ENCODE measurements around the gene ADORA3.

The ADORA3 gene

GRCh38 chr1:111474106-111474505, 29.3 kb downstream of the ADORA3 start:
- DNase-seq = no peak

- no peak for DNase-seq
Observed at GRCh38 chr1:111471538-111471937, 31.9 kb downstream of the ADORA3 start.

GRCh38 chr1:111471012-111471411, 32.4 kb downstream of the ADORA3 start:
- DNase-seq = no peak

GRCh38 chr1:111470596-111470995, 32.8 kb downstream of the ADORA3 start:
- DNase-seq = no peak

- DNase-seq = no peak
Observed at GRCh38 chr1:111469539-111469938, 33.9 kb downstream of the ADORA3 start.

- DNase-seq = no peak
Observed at GRCh38 chr1:111468717-111469100, 34.7 kb downstream of the ADORA3 start.

- DNase-seq = no peak
Observed at GRCh38 chr1:111467865-111468716, 35.3 kb downstream of the ADORA3 start.

GRCh38 chr1:111466480-111466879, 37.0 kb downstream of the ADORA3 start:
- no peak for DNase-seq

- DNase-seq = no peak
Observed at GRCh38 chr1:111465754-111466153, 37.7 kb downstream of the ADORA3 start.

- DNase-seq = no peak
Observed at GRCh38 chr1:111463029-111463683, 40.3 kb downstream of the ADORA3 start.

GRCh38 chr1:111462370-111463028, 40.9 kb downstream of the ADORA3 start:
- DNase-seq = no peak

- DNase-seq = no peak
Observed at GRCh38 chr1:111461765-111462164, 41.7 kb downstream of the ADORA3 start.

GRCh38 chr1:111455642-111456031, 47.8 kb downstream of the ADORA3 start:
- DNase-seq = no peak

GRCh38 chr1:111454859-111455641, 48.4 kb downstream of the ADORA3 start:
- DNase-seq = no peak

- no peak for DNase-seq
Observed at GRCh38 chr1:111453706-111454105, 49.7 kb downstream of the ADORA3 start.

GRCh38 chr1:111452581-111452980, 50.9 kb downstream of the ADORA3 start:
- DNase-seq = no peak

- no peak for DNase-seq
Observed at GRCh38 chr1:111450185-111450584, 53.2 kb downstream of the ADORA3 start.

GRCh38 chr1:111449703-111450017, 53.8 kb downstream of the ADORA3 start:
- DNase-seq = no peak
